ENCODE results near the gene RNU5B-1. TPM values are rescaled to one million over a fixed set of nuclear protein-coding genes. Genes with fewer than 3 reads are reported as not detected.

RNU5B-1 gene
- total and polyA plus RNA-seq, 2 of the 8 experiments (the other 6 are each of a cell fraction or from before 2014, with no cell fraction given), result not detected

DNA sequence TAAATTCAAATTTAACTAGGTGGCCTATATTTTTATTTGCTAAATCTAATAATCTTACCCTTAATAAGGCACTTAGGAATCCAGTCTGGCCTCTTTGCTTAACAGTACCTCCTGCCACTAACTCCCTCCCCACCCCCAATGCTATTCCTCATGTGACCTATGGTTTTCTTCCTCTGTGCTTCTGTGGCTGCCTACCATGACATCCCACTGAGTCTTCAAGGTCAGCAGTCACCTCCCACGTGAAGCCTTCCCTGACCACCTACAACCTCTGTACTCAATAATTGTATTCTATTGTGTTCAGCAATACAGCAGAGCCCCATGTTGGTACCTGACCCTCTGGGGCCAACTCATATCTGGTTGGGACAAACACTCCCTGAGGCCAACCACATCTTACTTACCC is 27.5 kb upstream of the RNU5B-1 start:
- no peak overlapping the region for H3K23ac ChIP-seq (ENCODE audit: insufficient read length)
- no peak overlapping the region for H2BK20ac ChIP-seq (ENCODE audit: low read length)
- no peak overlapping the region for H3K4me3 ChIP-seq (ENCODE audit: extremely low read depth in 1 of 4, insufficient read depth in 2 of 4, low read depth in 3 of 4, low read length in 4 of 4)
- no peak overlapping the region for H3K18ac ChIP-seq (ENCODE audit: extremely low read depth, low read length)
- peaks cover 0 to 1% of the 10 kb centered on the region in 2 experiments for H4K20me1 ChIP-seq (replicated peaks in 1 of 2; ENCODE audit: control insufficient read depth in 1 of 2, insufficient read depth in 2 of 2, low read length in 2 of 2)
- H3K4me1 ChIP-seq (replicated peaks in 1 of 4; ENCODE audit: control insufficient read depth in 3 of 4, insufficient read depth in 4 of 4, low read length in 3 of 4), result no peaks in the 10 kb centered on the region
- no peak for DNase-seq (ENCODE audit: low read depth in 1 of 2, low spot score in 2 of 2)
- 57% methylated on average over 1 of the region's 1 CpG; no CpG with 5 or more reads in 1 of the 2 experiments for WGBS, 2 experiments (ENCODE audit: extremely low coverage in 1 of 2, insufficient coverage in 1 of 2, insufficient read length in 1 of 2, insufficient replicate concordance in 2 of 2, low coverage in 1 of 2, low lambda C conversion rate in 2 of 2, missing lambda C conversion rate in 1 of 2)
- H2BK120ac ChIP-seq (replicated peaks; ENCODE audit: low read depth, low read length), result no peak overlapping the region
- no peak overlapping the region for H2AK5ac ChIP-seq (ENCODE audit: low read depth, low read length)
- no peaks in the 10 kb centered on the region for H3K36me3 ChIP-seq (ENCODE audit: control insufficient read depth in 2 of 4, insufficient read depth in 4 of 4, low read length in 3 of 4)
- H3K14ac ChIP-seq (ENCODE audit: insufficient read length), result no peak overlapping the region
- no peak for FAIRE-seq
- no peaks in the 10 kb centered on the region for H3K79me1 ChIP-seq (ENCODE audit: low read depth, low read length)
- no peaks in the 10 kb centered on the region for H3K9me3 ChIP-seq (ENCODE audit: insufficient read depth in 2 of 2, low read depth in 1 of 2, low read length in 1 of 2)
- H3K27me3 ChIP-seq (replicated peaks in 1 of 4; ENCODE audit: control insufficient read depth in 3 of 4, extremely low read depth in 1 of 4, insufficient read depth in 3 of 4, low read length in 3 of 4), result no peaks in the 10 kb centered on the region; a peak in 1 of 7 replicates
- no peak overlapping the region for H2AFZ ChIP-seq (ENCODE audit: low read length)
- ChIA-PET CTCF (ENCODE audit: partially characterized antibody) (interaction anchor here (1.6 to 8.0 kb wide), 4 partner anchors 9 to 65 kb away, joined by 6 to 29 read pairs (median 16); partner anchors contain the start of genes CILP and PARP16), POLR2A (ENCODE audit: partially characterized antibody) (interaction anchor here (0.9 to 2.7 kb wide), 3 partner anchors 20 to 82 kb away, joined by 3 to 11 read pairs (median 5); partner anchors contain the start of gene RNU5B-1)
- no peak overlapping the region for H2BK5ac ChIP-seq (ENCODE audit: low read depth, low read length)
- no peaks in the 10 kb centered on the region for H3K79me2 ChIP-seq (ENCODE audit: control insufficient read depth in 1 of 2, insufficient read depth in 2 of 2, low read length in 2 of 2)
- H2BK15ac ChIP-seq (ENCODE audit: low read length), result no peak overlapping the region
- no peak overlapping the region for H4K91ac ChIP-seq (replicated peaks; ENCODE audit: insufficient read length, low read length)
- H3K4me2 ChIP-seq (ENCODE audit: insufficient read depth in 1 of 2, low read depth in 2 of 2, low read length in 2 of 2), result no peak overlapping the region
- H3K23me2 ChIP-seq (ENCODE audit: low read depth, low read length), result no peaks in the 10 kb centered on the region
- H4K8ac ChIP-seq (ENCODE audit: extremely low read depth, insufficient read depth, low read length), result no peak overlapping the region
- no peak overlapping the region for H4K5ac ChIP-seq (ENCODE audit: insufficient read length, low read depth, low read length)
- no peak overlapping the region for H2BK12ac ChIP-seq (ENCODE audit: low read depth, low read length)
- no peak overlapping the region for H3K9ac ChIP-seq (replicated peaks in 1 of 4; ENCODE audit: extremely low read depth in 1 of 4, low read depth in 3 of 4, low read length in 3 of 4)
- H3K27ac ChIP-seq (ENCODE audit: low read depth, low read length), result no peak overlapping the region
- no peak overlapping the region for H3K56ac ChIP-seq (replicated peaks; ENCODE audit: insufficient read length, low read depth, low read length)
- no peak overlapping the region for H3K4ac ChIP-seq (replicated peaks; ENCODE audit: insufficient read length, low read depth, low read length)
- TF ChIP-seq SIX5 (IDR thresholded peaks at IDR 0.05; ENCODE audit: low read depth, low read length), result no peak
- no peak for TF ChIP-seq JUN (IDR thresholded peaks at IDR 0.05; ENCODE audit: low read depth, low read length)
- TF ChIP-seq GABPA (IDR thresholded peaks at IDR 0.05; ENCODE audit: borderline replicate concordance, insufficient read depth, low read length), result no peak
- no peak for TF ChIP-seq POU5F1 (IDR thresholded peaks at IDR 0.05; ENCODE audit: low read depth, low read length)
- no peak for TF ChIP-seq KDM1A (IDR thresholded peaks at IDR 0.05; ENCODE audit: borderline replicate concordance, low read length)
- TF ChIP-seq, protein P1, sequence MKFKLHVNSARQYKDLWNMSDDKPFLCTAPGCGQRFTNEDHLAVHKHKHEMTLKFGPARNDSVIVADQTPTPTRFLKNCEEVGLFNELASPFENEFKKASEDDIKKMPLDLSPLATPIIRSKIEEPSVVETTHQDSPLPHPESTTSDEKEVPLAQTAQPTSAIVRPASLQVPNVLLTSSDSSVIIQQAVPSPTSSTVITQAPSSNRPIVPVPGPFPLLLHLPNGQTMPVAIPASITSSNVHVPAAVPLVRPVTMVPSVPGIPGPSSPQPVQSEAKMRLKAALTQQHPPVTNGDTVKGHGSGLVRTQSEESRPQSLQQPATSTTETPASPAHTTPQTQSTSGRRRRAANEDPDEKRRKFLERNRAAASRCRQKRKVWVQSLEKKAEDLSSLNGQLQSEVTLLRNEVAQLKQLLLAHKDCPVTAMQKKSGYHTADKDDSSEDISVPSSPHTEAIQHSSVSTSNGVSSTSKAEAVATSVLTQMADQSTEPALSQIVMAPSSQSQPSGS (IDR thresholded peaks at IDR 0.05; ENCODE audit: low read length), result no peak
- TF ChIP-seq, protein P2, sequence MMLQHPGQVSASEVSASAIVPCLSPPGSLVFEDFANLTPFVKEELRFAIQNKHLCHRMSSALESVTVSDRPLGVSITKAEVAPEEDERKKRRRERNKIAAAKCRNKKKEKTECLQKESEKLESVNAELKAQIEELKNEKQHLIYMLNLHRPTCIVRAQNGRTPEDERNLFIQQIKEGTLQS (IDR thresholded peaks at IDR 0.05; ENCODE audit: insufficient read depth, low read depth, low read length), result no peak
- TF ChIP-seq BRCA1 (IDR thresholded peaks at IDR 0.05; ENCODE audit: low read depth, low read length), result no peak
- no peak for TF ChIP-seq NRF1 (IDR thresholded peaks at IDR 0.05; ENCODE audit: low read depth, low read length)
- TF ChIP-seq TBP (IDR thresholded peaks at IDR 0.05; ENCODE audit: low read depth, low read length), result no peak
- no peak for TF ChIP-seq CTBP2 (IDR thresholded peaks at IDR 0.05; ENCODE audit: borderline replicate concordance, insufficient read depth, insufficient read length, low read length)
